ENCODE measurements around the gene CDK15.

DNA sequence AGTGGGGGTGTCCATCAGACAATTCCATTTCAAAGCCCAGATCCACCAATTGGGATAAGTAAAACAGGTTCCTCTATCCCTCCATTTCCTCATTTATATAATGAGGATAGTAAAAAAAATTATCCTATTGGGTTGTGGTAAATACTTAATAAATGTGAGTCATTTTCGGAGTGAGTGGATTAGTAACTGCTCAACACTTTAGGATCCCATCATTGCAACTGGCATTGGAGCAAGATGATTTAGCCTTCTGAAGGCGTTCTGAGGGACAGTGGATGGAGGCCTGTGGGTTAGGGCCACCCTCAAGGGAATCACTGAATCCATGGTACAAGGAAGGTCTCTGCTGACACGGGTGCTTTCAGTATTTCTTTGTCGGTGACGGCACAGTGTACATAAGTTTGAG is 118.7 kb downstream of the CDK15 start:
- TF ChIP-seq, protein P1, sequence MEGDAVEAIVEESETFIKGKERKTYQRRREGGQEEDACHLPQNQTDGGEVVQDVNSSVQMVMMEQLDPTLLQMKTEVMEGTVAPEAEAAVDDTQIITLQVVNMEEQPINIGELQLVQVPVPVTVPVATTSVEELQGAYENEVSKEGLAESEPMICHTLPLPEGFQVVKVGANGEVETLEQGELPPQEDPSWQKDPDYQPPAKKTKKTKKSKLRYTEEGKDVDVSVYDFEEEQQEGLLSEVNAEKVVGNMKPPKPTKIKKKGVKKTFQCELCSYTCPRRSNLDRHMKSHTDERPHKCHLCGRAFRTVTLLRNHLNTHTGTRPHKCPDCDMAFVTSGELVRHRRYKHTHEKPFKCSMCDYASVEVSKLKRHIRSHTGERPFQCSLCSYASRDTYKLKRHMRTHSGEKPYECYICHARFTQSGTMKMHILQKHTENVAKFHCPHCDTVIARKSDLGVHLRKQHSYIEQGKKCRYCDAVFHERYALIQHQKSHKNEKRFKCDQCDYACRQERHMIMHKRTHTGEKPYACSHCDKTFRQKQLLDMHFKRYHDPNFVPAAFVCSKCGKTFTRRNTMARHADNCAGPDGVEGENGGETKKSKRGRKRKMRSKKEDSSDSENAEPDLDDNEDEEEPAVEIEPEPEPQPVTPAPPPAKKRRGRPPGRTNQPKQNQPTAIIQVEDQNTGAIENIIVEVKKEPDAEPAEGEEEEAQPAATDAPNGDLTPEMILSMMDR (IDR thresholded peaks at IDR 0.05 in 4 of 5, conservative IDR thresholded peaks at IDR 0.05 in 1 of 5) = no peak
- no peak for TF ChIP-seq POLR2A (IDR thresholded peaks at IDR 0.05)

All from gastrocnemius medialis (tissue), 4 donors.